ENCODE results near the gene SV2B.

DNA sequence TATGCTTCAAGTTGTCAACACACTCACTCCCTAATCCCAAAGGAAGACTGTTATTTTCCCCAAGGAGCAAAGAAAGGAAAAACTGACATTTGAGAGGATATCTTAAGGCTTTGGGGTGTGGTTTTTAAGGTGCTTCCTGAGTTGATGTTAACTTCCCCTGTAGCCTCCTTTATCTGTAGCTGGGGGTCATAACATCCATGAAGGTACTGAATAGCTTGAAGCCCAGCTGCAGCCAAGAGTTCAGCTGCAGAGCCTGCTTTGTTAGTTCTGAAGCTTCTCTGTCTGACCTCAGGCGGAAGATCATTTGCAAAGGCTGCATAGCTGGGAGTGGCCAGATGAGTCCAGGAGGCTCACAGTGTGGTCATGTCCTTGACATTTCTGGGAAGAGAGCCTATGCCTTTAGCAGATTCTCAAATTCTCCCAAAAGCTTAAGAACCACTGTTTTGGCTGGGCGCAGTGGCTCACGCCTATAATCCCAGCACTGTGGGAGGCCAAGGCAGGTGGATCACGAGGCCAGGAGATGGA lies 165.4 kb downstream of the SV2B start:
- no peak for TF ChIP-seq POLR2AphosphoS5 (IDR thresholded peaks at IDR 0.05; ENCODE audit: low read depth, low read length)
- no peak for TF ChIP-seq TAF1 (IDR thresholded peaks at IDR 0.05; ENCODE audit: borderline replicate concordance, insufficient read depth, low read length)
- no peak for TF ChIP-seq REST (IDR thresholded peaks at IDR 0.05; ENCODE audit: insufficient read depth in 1 of 2, low read depth in 2 of 2, low read length in 2 of 2)
- TF ChIP-seq SIN3A (IDR thresholded peaks at IDR 0.05; ENCODE audit: borderline replicate concordance, insufficient read depth, low read length): no peak
- no peak for TF ChIP-seq FOXP2 (optimal IDR thresholded peaks at IDR 0.05; ENCODE audit: borderline replicate concordance, extremely low read depth, extremely low read length, insufficient read depth)

All from PFSK-1 (cell line).